NCI-H2171 (cell line): Measurements from ENCODE around the gene TENM4.
"Not testable (repeated sequence)": the region's sequence is repeated elsewhere in the genome, so short reads cannot be mapped to it uniquely, and the experiment has no call there.

Experiments used
- DNase-seq: peaks from one replicate; lab custom pipeline; 2025; lab: John Stamatoyannopoulos, UW

Gene TENM4

DNA sequence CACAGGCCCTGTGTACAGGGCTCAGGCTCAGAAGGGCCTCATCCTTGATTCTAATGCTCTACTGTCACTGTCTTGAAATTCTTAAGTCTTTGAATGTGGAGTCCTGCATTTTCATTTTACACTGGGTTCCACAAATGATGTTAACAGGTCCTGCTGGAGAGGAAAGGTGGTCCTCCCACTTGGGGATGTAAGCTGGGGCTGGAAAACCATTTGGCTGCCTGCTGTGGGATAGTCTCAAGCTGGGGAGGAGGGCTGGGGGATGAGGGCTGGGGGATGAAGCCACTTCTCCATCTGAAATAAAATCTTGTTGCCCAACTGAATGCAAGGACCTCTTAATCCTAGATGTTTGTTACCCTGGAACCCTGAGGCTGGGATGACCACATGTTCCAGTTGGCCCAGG lies 423.0 kb downstream of the TENM4 start:
- no peak for DNase-seq

DNA sequence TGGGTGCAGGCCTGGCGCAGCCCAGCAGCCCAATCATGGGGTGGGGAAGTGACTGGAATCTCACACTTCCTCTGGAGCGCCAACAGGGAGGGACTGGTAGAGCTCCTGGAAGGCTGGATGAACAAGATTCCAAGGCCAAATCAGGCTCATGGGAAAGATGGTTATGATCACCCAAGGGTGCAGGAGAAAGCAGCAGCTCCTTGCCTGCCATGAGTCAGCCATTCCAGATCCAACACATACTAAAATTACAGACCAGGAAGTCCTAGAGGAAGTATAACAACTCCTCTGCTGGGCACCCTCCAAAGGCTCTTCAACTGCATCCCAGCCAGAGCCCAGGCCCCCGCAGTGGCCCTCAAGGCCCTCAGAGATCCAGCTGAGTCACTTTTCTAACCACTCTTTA lies 427.3 kb downstream of the TENM4 start:
- no peak for DNase-seq

DNA sequence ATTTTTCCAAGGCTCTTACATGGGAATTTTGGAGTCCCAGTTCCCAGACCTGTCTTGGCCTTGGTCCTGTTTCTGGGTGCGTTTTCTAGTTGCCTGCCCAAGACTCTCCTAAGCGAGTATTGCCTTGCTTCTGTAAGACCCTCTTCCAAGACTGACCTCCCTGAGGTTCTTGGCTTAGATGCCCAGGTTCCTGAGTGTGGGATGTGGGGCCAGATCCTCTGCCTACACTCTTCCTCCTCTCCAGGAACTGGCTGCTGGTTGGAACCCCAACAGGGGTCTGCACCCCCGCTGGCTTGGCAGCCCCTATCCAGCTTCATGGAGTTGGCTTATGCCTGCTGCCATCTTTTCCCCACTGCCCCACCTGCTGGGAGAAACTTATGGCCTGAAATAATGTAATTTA lies 429.5 kb downstream of the TENM4 start:
- DNase-seq, result no peak

- DNase-seq, result no peak
Measured at GRCh38 chr11:79007771-79008402, 432.9 kb downstream of the TENM4 start.

- DNase-seq, result no peak
Measured at GRCh38 chr11:79006854-79007253, 434.0 kb downstream of the TENM4 start.

DNA sequence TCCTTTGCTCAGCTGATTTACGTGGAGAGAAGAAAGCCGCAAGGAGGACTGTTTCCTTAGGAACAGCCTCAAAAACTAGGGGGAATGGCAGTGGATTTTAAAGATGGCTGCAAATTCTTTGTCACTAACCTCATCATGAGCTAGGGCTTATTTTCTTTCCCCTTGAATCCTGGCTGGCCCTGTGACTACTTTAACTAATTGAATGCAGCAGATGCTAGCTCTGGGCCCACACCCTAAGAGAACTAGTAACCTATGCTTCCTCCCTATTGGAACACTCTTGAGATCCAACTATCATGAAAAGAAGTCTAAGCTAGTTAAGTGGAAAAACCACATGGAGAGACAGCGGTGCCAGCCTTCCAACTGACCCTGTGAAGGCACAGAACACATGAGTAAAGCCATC lies 444.8 kb downstream of the TENM4 start:
- DNase-seq, result no peak

DNA sequence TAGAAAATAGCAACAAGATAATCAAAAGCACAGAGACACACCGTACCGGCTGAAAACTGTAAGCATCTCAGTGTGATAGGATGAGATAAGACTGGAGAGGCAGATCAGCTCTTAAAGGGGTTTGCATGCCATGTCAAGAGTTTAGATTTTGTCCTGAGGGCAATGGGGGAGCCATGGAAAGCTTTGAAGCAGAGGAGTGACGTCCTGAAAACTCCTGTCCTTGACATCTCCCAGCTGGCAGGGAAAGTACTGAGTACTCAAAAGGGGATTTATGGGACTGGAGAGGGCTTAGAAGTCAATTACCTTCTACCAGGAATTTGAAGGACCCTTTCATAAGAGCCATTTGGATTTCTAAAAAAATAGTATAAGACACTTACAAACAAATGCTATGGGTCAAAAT lies 445.7 kb downstream of the TENM4 start:
- no peak for DNase-seq

GRCh38 chr11:78993802-78994430 lies 446.9 kb downstream of the TENM4 start:
- no peak for DNase-seq

- DNase-seq, result peak; percentile 27
Measured at GRCh38 chr11:78991681-78992080, 449.1 kb downstream of the TENM4 start.

DNA sequence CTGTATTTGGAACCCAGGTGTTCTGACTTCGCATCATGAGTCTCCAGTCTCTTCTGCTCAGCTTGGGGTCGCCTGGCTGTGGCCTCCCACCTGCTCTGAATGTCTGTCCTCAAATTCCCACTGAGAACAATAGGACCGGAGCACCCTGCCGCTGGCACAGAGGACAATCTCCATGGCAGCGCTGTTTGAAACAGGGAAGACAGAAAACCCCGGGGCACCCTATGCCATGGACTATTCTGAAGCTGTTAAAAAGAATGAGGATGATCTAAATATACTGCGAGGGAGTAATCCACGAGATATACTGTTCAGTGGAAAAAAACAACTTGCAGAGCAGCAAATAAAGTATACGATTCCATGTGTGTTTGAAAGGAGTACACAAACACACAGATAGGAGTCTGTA lies 450.6 kb downstream of the TENM4 start:
- DNase-seq, result no peak

DNA sequence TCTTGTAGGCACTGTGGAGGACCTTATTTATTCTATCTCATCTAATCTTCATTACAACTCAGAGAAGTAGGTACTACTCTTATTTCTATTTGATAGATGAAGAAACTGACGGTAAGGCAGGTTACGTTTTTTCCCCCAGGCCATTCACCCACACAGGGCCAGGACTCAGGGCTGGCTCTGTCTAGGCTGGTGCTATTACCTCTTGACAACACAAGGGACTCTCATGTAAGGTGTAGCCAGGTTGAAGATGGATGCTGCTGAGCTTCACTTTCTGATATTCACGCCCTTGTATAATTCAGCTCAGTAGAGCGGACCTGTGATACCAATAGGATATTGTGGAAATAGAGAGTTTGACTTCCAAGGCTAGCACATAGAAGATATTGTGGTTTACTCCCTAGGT lies 453.1 kb downstream of the TENM4 start:
- DNase-seq, result no peak

DNA sequence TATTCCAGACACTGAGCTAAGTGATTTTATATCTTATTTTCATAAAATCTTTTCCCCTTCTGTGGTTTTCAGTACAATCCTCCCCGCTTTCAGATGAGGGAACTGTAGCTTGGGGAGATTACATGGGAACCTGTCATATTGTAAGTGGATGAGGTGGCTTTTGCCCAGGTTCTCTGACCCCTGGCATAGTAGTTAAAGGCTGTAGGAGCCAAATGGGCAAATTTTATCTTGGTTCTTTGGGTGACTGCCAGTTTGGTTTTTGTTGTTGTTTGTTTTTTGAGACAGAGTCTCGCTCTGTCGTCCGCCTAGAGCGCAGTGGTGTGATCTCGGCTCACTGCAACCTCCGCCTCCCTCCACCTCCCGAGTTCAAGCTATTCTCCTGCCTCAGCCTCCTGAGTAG lies 454.5 kb downstream of the TENM4 start:
- DNase-seq, result no peak

DNA sequence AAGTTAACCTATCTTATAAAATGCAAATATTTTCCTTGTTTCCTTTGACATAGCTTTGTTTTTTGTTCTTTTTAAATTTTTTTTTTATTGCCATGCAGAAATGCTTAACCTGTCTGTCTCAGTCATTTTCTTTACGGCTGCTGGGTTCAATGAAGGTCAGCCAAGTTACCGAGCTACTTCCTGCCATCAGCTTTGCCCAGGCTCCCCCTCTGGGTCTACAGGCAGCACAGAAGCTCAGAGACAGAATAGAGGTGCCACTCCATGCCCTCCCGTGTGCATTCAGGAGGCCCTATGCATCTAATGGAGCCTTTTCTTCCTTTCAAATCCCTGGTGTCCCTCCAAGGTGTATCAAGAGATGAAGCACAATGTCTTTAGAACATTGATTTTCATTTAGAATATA lies 455.2 kb downstream of the TENM4 start:
- DNase-seq, result no peak

- DNase-seq, result no peak
Measured at GRCh38 chr11:78982473-78982872, 458.4 kb downstream of the TENM4 start.

GRCh38 chr11:78981153-78981552 lies 459.7 kb downstream of the TENM4 start:
- no peak for DNase-seq

- DNase-seq, result no peak
Measured at GRCh38 chr11:78978831-78979230, 462.0 kb downstream of the TENM4 start.

DNA sequence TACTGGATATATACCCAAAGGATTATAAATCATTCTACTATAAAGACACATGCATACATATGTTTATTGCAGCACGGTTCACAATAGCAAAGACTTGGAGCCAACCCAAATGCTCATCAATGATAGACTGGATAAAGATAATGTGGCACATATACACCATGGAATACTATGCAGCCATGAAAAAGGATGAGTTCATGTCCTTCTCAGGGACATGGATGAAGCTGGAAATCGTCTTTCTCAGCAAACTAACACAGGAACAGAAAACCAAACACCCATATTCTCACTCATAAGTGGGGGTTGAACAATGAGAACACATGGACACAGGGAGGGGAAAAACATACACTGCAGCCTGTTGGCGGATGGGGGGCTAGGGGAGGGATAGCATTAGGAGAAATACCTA lies 463.0 kb downstream of the TENM4 start:
- DNase-seq, result not testable (repeated sequence)

DNA sequence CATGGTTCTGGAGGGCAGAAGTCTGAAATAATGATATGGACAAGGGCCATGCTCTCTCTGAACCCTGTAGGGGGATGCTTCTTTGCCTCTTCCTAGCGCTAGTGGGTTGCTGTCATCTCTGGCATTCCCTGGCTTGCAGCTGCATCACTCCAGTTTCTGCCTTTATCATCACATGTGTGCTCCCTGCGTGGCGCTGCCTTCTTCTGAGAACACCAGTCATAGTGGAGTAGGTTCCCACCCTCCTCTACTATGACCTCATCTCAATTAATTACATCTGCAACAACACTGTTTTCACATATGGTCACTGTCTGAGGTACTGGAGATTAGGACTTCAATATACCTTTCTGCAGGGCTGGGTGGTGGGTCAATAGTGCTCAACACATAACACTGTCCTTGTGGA lies 463.8 kb downstream of the TENM4 start:
- no peak for DNase-seq

GRCh38 chr11:78975081-78975480 lies 465.7 kb downstream of the TENM4 start:
- no peak for DNase-seq

DNA sequence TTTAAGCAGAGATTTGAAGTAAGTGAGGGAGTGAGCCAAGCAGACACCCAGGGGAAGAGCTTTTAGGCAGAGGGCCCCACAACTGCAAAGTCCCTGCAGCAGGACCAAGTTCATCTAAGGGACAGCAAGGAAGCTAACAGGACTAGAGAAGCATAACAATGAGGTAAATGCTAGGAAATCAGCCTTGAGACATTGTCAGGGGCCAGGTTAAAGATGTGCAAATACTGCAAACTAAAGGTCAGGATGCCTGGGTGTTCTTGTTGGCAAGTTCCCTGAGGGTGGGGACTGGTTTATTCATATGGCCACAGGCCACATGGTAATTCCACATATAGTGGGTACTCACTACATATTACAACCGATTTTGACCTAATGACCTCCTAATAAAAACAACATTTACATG lies 467.0 kb downstream of the TENM4 start:
- DNase-seq, result no peak

GRCh38 chr11:78972590-78972989 lies 468.2 kb downstream of the TENM4 start:
- DNase-seq, result no peak

GRCh38 chr11:78972177-78972576 lies 468.7 kb downstream of the TENM4 start:
- DNase-seq, result no peak

GRCh38 chr11:78967811-78968210 lies 473.0 kb downstream of the TENM4 start:
- no peak for DNase-seq

- no peak for DNase-seq
Measured at GRCh38 chr11:78965432-78965831, 475.4 kb downstream of the TENM4 start.
